Tibial artery (tissue), 4 donors: ENCODE measurements around the gene CMTM8.

Experiments
- DNase-seq, 2 donors: peaks; one replicate each; pipeline ENCODE4 v3.0.0-alpha.2; 2019
- H3K27ac ChIP-seq, 2 donors: fragments of 200-600 bp; sonication (generic) in 1 of 2; 1 replicate in 1 of 2; 2 replicates in 1 of 2; pipeline ENCODE4 v1.5.1; 2018 to 2019; ENCODE audit warnings: mild to moderate bottlenecking in 1 of 2
- H3K27me3 ChIP-seq, 2 donors: fragments of 200-600 bp; sonication (generic) in 1 of 2; one replicate each; pipeline versions ENCODE4 v1.5.1 to v1.6.0; 2016 to 2019
- H3K36me3 ChIP-seq, 3 donors: fragments of 200-600 bp; sonication (generic) in 2 of 3; one replicate each; pipeline ENCODE4 v1.5.1; 2016 to 2019; ENCODE audit warnings: mild to moderate bottlenecking in 2 of 3
- H3K4me1 ChIP-seq, 4 donors: fragments of 200-600 bp; sonication (generic) in 2 of 4; 1 replicate in 3 of 4; 2 replicates in 1 of 4; pipeline ENCODE4 v1.5.1; 2016 to 2019
- H3K4me3 ChIP-seq, 2 donors: fragments of 200-600 bp; sonication (generic) in 1 of 2; 1 replicate in 1 of 2; 2 replicates in 1 of 2; pipeline ENCODE4 v1.5.1; 2018 to 2019; ENCODE audit warnings: mild to moderate bottlenecking in 2 of 2
- H3K9me3 ChIP-seq, 3 donors: fragments of 200-600 bp; sonication (generic) in 1 of 3; one replicate each; pipeline ENCODE4 v1.5.1; 2016 to 2019
- CTCF ChIP-seq, 2 experiments: fragments of 200-600 bp in 1 of 2; fragments of 450-650 bp in 1 of 2; IDR thresholded peaks; one replicate each; pipeline ENCODE4 v1.5.1; 2017 to 2019; ENCODE audit warnings: antibody characterized with exemption in 2 of 2, mild to moderate bottlenecking in 1 of 2, moderate library complexity in 1 of 2
- intact Hi-C: fragments of 100-400 bp; cut with DNase I; formaldehyde crosslinking; loops from one replicate; pipeline ENCODE4 v1.15.0; 2023; ENCODE audit warnings: low total_unique reads

The CMTM8 gene

GRCh38 chr3:32293903-32294302, 55.4 kb downstream of the CMTM8 start:
- no peaks in the 10 kb centered on the region for H3K27me3 ChIP-seq
- H3K4me3 ChIP-seq, result no peak overlapping the region
- DNase-seq, result no peak
- intact Hi-C loops, result no loop called here
- no peak for TF ChIP-seq CTCF (IDR thresholded peaks at IDR 0.05)
- H3K36me3 ChIP-seq, result no peaks in the 10 kb centered on the region
- H3K9me3 ChIP-seq, result no peaks in the 10 kb centered on the region
- no peak overlapping the region for H3K27ac ChIP-seq
- H3K4me1 ChIP-seq, result no peaks in the 10 kb centered on the region

- Histone ChIP-seq H3K4me1 (no peaks in the 10 kb centered on the region), H3K36me3 (no peaks in the 10 kb centered on the region), H3K4me3 (no peak overlapping the region), H3K27ac (no peak overlapping the region), H3K27me3 (no peaks in the 10 kb centered on the region), H3K9me3 (no peaks in the 10 kb centered on the region)
- intact Hi-C loops, result loop anchor here (5.0 kb wide), 1 partner anchor 171 kb away; no protein-coding TSS in a partner anchor
- TF ChIP-seq CTCF (IDR thresholded peaks at IDR 0.05), result peak; percentile 77 to 88
- peak; percentile 35 to 67 for DNase-seq
Measured at GRCh38 chr3:32296251-32297204, 58.0 kb downstream of the CMTM8 start.

- Histone ChIP-seq H3K27ac (no peak overlapping the region), H3K9me3 (no peaks in the 10 kb centered on the region), H3K4me3 (no peak overlapping the region), H3K27me3 (no peaks in the 10 kb centered on the region), H3K4me1 (no peaks in the 10 kb centered on the region), H3K36me3 (no peaks in the 10 kb centered on the region)
- DNase-seq, result no peak
- intact Hi-C loops, result loop anchor here (5.0 kb wide), 1 partner anchor 170 kb away; no protein-coding TSS in a partner anchor
- no peak for TF ChIP-seq CTCF (IDR thresholded peaks at IDR 0.05)
Measured at GRCh38 chr3:32297366-32297765, 58.9 kb downstream of the CMTM8 start.

GRCh38 chr3:32301426-32301825, 62.9 kb downstream of the CMTM8 start:
- Histone ChIP-seq H3K4me3 (no peak overlapping the region), H3K27ac (no peak overlapping the region), H3K36me3 (no peaks in the 10 kb centered on the region), H3K27me3 (no peaks in the 10 kb centered on the region), H3K9me3 (no peaks in the 10 kb centered on the region), H3K4me1 (peaks cover 0 to 8% (median 5%) of the 10 kb centered on the region in 4 donors)
- no peak for TF ChIP-seq CTCF (IDR thresholded peaks at IDR 0.05)
- DNase-seq, result no peak
- intact Hi-C loops, result no loop called here

GRCh38 chr3:32302601-32303398, 64.3 kb downstream of the CMTM8 start:
- Histone ChIP-seq H3K27me3 (no peaks in the 10 kb centered on the region), H3K9me3 (no peaks in the 10 kb centered on the region), H3K36me3 (no peaks in the 10 kb centered on the region), H3K27ac (no peak overlapping the region), H3K4me1 (peaks cover 0 to 8% (median 5%) of the 10 kb centered on the region in 4 donors), H3K4me3 (no peak overlapping the region)
- intact Hi-C loops, result no loop called here
- no peak for DNase-seq
- TF ChIP-seq CTCF (IDR thresholded peaks at IDR 0.05), result no peak
